NCI-H2081 treated with DMSO at 0.1 percent for 48 hours (cell line): ENCODE data around the gene MYMK.

ENCODE experiments used
- DNase-seq: peaks from one replicate; lab custom pipeline; 2025; lab: John Stamatoyannopoulos, UW

MYMK gene

DNA sequence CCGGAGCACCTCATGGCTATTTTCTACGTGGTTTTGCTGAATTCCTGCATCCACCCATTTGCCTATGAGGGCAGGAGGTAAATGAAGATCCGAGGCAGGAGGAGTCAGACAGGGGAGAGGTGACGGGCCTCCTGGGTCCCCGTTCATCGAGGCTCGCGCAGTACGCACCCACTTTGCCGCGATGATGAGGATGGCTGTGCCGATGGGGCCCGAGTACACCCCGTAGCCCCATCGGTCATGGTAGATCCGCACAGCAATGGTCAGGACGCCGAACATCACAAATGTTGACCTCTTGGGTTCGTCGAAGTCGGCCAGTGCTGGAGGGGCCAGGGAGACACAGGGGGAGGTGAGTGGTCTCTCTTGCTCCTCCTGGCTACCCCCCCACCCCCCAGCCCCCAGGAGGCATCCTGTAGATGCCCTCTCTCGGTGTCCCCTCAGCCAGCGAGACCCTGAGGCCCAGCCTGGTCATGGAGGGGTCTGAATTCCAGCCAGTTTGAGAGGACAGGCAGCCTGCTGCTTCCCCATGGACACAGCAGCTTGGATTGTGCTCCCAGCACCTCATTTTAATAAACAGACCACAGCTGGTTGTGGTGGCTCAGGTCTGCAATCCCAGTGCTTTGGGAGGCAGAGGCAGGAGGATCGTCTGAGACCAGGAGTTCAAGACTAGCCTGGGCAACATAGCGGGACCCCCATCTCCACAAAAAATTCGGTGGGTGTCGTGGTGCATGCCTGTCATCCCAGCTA is 5.9 kb downstream of the MYMK start:
- DNase-seq: no peak

DNA sequence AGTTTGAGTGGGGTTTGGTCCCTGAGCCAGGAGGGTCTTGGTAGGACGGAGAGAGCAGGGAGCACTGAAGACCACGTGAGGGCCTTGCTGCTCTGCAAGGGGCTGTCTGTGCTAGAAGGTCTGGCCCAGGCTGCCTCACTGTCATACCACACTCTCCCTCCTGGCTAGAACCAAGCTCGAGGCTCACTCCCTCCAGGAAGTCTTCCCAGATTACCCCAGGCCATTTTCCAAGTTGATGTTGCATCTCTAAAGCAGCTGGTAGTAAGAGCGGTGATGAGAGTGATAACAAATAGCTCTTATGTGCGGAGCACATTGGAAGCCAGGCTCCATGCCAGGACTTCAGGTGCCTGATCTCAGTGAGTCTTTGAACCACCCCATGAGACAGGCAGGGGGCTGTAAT is 6.6 kb downstream of the MYMK start:
- DNase-seq: no peak

DNA sequence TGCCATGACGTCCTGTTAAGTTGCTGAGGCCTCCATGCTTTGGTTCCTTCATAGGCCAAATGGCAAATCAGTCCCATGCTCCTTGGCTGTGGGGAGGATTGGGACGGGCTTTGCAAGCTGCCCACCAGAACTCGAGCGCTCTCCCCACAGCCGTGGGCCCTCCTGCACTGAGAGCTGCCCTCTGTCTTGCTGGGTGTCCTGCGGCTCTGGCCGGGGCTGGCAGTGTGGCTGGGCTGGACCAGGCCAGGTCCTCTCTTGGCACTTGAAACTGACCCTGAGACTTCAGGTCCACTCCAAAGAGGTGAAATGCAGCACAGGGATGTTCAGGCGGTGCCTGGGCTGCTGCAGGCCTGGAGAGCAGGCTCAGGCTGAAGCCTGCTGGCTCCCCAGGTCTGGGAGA is 7.0 kb downstream of the MYMK start:
- DNase-seq: no peak

DNA sequence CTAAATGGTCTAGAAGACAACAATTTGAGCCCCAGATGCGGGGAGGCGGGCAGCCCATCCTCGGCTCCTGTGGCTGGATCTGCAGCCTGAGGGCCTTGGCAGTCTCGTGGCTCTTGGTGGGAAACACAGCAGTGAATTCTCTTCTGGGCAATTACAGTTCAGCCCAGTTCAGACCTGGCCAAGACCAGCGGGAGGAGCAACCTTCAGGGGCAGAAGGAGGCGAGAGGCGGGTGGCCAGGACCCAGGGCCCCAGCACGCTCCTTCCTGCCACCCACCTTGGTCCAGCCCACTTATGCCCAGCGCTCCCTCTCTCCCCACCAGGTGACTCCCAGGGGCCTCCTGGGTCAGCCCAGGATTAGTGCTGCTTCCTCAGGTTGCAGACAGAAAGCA is 7.8 kb downstream of the MYMK start:
- no peak for DNase-seq

DNA sequence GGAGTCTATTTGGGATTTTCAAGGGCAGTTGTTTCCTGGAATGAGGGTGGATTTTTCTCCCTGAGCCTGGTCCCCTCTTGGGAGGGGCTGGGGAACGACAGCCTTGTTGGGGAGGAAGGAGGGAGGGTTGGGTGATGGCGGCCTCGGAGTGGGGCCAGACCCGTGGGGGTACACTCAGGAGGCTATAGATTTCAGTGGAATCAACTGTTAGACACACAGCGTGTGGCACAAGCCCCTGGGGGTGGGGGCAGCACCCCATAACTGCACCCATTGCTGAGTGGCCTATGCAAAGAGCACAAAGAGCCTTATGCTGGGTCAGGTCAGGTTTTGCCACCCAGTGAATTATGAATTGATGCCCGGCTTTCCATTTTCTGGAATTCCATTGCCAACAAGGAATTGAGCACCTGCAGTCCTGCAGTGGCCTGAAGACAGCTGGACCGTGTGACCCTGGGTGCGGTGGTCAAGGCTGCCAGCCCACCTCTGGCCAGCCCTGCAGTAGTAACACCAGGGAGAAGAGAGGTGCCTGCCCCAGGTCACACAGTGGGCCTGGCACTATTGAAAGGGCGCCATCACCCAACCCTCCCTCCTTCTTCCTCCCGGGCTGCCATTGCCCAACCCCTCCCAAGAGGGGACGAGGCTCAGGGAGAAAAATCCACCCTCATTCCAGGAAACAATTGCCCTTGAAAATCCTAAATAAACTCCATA is 8.4 kb downstream of the MYMK start:
- no peak for DNase-seq

DNA sequence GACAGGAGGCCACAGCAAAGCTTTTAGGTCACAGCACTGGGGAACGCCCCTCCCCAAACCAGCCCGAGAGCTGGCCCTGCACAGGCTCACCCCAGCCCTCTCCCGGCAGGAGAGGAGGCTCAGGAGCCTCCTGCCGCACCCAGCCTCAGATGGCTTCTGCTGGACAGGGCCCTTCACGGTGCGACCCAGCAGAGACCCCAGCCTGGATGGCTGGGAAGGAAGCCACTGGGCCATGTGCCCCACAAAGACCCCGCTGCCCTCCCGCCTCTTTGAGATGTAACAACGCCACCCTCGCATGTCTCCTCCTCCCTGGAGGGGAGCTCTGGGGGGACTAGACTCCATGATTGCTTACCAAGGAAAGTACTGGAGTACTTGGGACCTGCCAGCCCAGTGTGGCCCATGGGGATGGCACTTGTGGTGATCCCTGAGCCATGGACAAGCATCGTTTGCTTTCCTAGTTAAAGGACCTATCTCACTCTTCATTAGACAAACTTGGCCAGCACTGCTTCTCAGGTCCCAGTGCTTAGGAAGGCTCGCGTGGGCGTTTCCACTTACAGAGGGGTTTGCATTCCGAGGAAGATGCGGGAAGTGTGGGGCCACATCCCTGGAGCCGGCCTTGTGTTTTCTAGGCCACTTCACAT is 9.0 kb downstream of the MYMK start:
- DNase-seq: no peak

DNA sequence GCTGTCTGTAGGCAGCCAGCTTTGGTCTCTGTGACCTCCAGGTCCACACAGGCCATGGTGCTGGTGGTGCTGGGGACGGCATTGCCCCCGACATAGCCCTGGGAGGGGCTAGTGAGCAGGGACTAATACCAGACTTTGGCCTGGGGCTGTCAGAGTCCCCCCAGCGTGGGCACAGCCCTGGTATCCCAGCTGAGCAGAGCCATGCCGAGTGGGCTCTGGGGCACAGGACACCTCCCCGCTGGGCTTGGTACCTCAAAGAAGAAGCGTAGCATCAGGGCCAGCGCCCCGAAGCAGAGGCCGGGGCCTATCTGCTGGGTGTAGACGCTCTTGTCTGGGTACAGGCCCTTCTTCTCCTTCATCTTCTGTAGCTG is 9.5 kb downstream of the MYMK start:
- no peak for DNase-seq

DNA sequence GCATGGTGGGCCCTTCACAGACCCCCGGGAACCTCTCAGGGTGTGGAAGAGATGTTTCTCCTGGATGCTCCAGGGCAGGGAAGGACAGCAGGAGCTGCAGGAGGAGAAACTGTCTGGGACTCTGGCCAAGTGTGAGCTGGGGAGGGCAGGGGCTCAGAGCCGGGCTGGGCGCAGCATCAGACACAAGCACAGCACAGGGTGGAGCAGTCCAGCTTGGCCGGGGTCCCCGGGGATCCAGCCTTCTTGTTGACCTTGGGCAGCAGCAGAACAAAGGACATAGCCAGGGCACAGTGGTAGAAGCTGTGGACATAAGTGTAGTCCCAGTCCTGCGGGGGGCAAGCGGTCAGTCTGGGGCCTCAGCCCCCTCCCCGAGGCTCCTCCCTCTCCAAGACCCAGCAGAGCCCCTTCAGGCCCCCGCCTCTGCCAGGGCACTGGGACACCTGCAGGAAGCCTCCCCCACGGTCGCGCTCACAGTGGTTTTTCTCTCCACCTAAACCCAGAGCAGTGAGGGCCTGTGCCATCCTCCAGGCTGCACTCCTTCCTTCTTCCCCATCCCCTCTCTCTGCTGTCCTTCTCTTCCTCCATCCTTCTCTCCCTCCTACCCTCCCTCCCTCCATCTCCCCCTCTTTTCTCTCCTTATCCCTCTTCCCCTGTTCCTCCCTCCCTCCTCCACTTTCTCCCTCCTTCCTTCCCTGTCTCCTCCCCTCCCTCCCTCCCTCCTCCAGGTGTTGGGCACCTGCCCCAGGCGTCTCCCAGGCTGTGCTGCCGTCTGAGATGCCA is 10.1 kb downstream of the MYMK start:
- DNase-seq: peak; percentile 44

DNA sequence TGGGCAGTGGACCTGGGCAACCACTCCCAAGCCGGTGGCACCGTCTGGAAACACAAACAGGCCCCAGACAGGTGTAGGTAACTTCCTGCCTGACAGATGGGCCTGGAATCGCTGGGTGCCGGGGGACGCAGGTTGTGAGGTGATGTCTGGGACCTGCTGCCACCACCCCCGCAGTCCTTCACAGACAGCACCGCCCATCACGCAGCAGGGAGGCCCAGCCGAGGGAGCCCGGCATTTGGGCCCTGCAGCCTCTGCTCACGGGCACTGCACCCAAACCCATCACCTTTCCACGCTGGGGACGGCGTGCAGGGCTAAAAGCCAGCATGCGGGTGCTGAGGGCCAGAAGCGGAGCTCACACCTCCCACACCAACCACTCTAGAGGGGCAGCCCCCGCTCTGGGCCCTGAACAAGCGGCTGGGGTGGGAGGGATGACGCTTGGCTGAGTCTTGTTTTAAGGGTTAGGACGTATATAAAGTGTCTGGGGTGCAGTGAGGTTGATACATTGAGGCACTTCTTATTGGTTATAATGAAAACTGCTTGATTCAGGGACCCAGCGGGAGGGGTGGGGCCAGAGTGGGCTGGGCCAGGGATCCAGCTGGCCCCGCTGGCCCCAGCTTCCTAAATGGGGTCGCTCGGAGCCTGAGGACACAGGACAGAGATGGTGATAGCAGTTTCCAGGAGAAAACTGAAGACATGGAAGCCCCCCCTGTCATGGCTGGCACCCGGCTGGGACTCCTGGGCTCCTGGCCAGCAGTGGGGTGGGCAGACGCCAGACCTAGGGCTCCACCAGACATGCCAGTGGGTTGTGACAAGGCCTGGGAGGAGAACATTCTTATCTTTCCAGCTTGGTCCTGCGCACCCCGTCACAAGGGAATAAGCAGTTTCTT is 11.3 kb downstream of the MYMK start:
- DNase-seq: peak; percentile 18

DNA sequence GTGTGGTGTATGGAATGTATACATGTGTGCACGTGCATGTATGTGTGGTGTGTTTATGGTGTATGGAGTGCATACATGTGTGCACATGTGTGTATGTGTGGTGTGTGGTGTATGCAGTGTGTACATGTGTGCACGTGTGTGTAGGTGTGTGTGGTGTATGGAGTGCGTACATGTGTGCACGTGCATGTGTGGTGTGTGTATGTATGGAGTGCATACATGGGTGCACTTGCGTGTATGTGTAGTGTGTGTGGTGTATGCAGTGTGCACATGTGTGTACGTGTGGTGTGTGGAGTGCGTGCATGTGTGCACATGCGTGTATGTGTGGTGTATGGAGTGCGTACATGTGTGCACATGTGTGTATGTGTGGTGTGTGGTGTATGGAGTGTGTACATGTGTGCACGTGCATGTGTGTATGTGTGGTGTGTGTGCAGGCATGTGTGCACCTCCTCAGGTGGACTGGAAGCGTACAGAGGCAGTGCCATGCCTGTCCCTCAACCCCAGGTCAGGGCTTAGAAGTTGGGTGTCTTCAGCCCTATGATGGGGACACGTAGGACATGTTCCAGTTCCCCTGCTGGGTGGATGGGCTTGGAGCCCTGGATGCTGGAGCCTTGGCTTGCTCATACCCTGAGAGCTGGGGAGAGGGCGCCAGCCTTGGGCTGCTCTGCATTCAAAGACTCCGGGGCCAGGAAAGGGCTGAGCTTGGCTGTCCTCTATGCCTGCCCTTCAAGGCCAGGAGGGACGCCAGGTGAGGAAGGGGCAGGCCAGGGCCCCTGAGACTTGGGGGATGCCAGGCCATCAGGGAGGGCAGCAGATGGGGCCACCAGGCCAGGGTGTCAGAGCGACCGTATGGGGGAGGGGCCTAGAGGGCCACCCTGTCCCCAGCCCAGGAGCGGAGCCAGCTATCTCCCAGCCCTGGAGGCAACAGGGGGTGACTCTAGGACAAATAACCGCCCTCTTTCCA is 12.2 kb downstream of the MYMK start:
- no peak for DNase-seq

DNA sequence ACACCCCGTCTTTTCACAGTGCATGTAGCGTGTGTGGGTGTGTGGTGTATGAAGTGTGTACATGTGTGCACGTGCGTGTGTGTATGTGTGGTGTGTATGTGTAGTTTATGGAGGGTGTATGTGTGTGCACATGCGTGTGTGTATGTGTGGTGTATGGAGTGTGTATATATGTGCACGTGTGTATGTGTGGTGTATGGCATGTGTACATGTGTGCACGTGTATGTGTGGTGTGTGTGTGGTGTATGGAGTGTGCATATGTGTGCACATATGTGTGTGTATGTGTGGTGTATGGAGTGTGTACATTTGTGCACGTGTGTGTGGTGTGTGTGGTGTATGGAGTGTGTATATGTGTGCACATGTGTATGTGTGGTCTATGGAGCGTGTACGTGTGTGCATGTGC is 13.2 kb downstream of the MYMK start:
- DNase-seq: no peak

DNA sequence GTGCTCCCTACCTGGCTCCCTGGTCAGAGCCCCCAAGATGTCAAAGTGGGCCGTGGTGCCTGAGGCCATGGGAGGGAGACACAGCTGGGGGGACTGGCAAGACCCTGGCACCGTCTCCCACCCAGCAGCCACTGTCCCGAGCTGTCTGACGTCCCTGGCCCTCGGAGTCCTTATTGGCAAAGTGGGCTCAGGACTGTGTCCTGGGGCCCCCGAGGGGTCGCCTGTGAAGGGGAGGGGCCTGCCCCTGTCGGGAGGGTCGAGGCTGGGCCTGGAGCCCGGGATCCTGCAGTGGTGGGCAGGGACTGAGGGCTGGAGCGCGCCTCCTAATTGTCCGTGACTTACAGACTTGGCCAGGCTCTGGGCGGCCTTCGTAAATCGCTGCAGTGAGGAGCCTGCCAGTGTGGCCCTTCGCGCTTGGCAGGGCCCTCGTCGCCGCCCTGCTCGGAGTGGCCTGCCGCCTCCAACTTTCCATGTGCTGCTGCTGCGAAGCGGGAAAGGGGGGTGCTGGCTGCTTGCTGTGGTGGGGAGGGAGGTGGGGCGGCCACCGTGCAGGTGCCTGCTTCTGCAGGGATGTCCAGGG is 13.7 kb downstream of the MYMK start:
- DNase-seq: no peak

DNA sequence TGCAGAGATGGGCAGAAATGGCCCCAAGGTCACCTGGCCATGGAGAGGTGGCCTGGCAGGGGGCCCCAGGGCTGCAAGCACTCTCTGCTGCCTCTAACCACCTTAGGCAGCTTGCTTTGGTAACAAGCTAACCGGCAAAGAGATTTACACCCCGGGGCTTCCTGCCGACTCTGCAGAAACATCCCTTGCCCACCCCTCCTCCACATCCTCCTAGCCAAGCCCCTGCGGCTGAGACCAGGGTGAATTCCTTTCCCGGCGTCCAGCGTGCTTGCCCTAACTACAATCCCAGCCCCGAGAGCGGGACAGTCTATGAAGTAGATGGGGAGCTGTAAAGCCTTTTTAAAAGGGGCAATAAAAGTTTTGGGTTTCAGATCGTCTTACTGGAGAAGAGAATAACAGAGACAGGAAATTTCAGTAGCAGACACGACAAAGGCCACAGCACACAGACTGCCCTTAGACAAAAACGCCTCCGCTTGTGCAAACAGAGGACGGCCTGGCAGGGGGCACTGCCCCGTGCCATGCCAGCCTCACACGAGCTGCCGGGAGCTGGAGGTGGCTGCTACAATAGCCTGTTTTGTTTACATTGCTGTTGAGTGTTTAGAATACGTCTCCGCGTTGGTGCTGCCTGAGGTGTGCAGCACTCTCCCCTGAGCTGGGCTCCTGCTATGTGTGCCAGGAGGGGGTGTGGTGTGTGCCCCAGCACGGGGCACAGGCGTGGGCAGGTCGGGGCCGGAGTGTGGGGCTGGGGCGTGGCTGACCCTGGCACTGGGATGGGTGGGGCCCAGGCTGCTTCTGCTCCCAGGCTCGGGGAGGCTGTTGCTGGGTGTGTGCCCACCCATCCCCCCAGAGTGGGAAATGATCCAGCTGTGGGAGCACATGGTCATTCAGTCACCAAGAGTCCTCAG is 15.3 kb downstream of the MYMK start:
- DNase-seq: peak; percentile 89

DNA sequence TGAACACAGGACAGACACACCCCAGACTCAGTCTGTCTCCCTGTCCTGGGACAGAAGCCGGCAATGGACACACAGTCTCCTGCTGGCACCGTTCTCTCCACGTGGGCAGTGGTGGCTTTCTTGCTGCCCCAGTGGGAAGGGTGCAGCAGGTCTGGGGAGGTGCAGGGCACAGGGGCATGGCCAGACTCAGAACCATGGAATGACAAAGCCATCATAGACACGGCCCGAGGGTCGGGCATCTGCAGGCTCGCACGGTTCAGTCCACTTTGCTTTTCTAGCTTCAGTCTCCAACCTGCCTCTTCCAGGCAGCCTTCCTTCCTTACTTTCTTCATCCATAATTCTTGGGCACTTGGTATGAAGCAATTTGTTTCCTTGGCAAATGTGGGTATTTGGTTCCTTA is 16.7 kb downstream of the MYMK start:
- DNase-seq: no peak

DNA sequence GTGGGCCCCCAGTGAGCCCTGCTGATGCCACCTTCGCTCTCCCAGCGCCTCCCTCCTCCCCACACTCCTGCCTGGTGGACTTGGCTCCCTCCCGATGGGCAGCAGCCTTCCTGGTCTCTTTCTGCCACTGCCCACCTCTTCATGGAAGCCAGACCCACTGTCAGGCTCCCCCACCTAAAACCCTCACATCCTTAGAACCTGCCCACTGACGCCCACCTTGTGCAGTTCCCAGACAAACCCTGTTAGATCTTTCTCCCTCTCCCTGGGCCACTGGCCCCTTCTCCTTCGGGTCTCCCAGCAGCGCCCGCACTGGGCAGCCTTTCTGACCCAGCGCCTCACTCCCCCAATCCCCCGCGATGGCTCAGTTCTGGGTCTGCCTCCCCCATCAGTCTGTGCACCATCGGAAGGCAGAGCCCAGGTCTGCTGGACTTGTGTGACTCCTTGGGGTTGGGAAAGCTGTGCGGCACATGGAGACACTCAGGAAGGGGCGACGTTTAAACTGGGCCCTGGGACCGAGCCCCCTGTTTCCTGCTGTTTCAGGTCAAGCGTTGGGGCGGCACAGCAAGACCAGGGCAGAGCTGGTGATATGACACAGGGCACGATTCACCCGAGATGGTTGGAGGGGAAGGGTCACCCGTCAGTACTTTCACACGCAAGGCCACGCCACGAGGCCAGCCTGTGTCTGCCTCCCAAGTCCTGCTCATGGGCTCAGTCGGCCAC is 17.4 kb downstream of the MYMK start:
- DNase-seq: no peak

DNA sequence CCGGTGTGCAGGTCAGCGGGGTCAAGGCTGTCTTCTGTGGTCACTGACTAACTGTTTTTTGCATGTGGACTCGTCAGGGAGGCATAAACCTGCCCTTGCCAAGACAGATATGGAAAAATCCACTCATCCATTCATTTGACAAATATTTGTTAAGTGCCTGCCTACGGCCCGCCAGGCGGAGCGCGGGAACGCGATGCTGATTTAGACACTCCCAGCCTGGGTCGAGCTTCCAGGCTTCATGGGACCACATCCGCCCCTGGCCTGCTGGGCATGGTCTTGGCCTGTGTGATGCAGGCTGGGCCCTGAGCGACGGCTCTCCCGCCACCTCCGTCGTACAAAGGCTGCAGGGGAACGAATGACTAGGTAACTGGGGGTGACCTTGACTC is 18.1 kb downstream of the MYMK start:
- no peak for DNase-seq

DNA sequence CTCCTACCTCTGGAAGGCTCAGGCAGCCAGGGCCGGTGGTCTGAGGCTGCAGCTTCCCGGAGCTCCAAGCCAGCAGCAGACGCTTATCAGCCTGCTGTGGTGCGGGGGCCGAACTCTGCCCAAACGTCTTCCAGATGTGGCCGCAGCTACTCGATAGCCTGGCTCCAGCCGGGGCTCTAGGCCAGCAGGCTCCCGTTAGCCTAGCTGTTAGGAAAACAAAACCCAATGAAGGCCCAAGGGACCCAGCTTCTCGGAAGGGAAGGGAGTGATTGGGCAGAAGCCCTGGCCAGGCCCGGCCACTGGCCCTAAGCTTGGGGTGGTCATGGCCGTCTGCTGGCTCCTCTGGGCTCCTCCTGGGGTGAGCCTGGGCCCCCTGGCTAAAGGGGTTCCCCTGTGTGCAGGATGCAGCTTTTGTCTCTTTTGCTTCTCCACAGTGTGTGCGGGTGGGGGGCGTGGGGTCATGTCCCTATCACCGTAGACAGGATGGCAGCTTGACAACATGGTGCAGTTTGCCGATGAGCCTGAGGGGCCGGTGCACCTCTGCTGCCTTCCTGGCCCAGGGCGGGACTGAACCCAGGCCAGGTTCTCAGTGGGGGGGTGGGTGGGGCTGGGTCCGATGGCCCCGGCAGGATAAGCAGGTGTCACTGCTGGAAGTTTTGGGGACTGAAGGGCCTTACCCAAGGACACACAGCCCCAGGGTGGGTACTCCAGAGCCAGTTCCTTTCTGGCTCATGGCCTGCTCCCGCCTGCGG is 18.7 kb downstream of the MYMK start:
- DNase-seq: no peak
